LNCaP clone FGC (cell line): ENCODE data around the gene SCART1.

Experiments used
- DNase-seq: peaks from one replicate; pipeline ENCODE4 v3.0.0-alpha.2; 2011; ENCODE audit warnings: low read depth
- H3K4me3 ChIP-seq: 2 replicates; pipeline ENCODE4 v1.5.1; 2011; ENCODE audit warnings: mild to moderate bottlenecking, low read depth, low read length, control low read depth
- CTCF ChIP-seq: IDR thresholded peaks from 2 replicates; pipeline ENCODE4 v1.5.1; 2012; ENCODE audit warnings: mild to moderate bottlenecking; ENCODE audit not compliant: control insufficient read depth, insufficient read depth; ENCODE audit errors: extremely low read depth

SCART1 gene

GRCh38 chr10:133445268-133445732 is 8.4 kb upstream of the SCART1 start:
- DNase-seq: no peak
- no peak for TF ChIP-seq CTCF
- H3K4me3 ChIP-seq: no peak overlapping the region

GRCh38 chr10:133445751-133446708 is 7.7 kb upstream of the SCART1 start:
- H3K4me3 ChIP-seq: no peak overlapping the region
- no peak for DNase-seq
- TF ChIP-seq CTCF: no peak

DNA sequence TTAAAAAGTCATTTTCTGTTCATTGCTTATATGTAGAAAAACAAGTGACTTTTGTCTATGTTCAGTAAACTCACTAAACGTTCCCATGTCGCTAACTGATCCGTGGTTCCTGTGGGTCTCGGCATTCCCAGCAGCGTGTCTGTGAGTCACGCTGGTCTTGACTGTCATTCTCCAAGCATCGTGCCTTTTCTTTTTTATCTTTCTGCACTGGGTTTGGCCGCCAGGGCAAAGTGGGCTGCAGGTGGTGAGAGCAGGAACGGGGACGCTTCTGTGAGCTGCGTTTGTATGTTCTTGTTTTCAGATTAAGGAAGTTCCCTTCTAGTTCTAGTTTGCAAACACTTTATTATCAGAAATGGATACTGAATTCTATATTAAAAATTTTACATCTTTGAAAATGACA is 6.8 kb upstream of the SCART1 start:
- DNase-seq: no peak
- no peak overlapping the region for H3K4me3 ChIP-seq
- TF ChIP-seq CTCF: no peak

- no peak for TF ChIP-seq CTCF
- DNase-seq: no peak
- H3K4me3 ChIP-seq: no peak overlapping the region
Measured at GRCh38 chr10:133448120-133448519, 5.6 kb upstream of the SCART1 start.

- TF ChIP-seq CTCF: no peak
- no peak for DNase-seq
- H3K4me3 ChIP-seq: no peak overlapping the region
Measured at GRCh38 chr10:133451346-133451745, 2.4 kb upstream of the SCART1 start.

- TF ChIP-seq CTCF: no peak
- no peak for DNase-seq
Measured at GRCh38 chr10:133452453-133452852, 1.3 kb upstream of the SCART1 start.

More at GRCh38 chr10:133452453-133452852, 1.3 kb upstream of the SCART1 start:
- no peak overlapping the region for H3K4me3 ChIP-seq
